HG03196 (cell line): Measurements from ENCODE around the gene GANAB.
"Not testable (repeated sequence)": the region's sequence is repeated elsewhere in the genome, so short reads cannot be mapped to it uniquely, and the experiment has no call there.

Source experiments
- ATAC-seq: cut with Tn5 transposase; IDR thresholded peaks from one replicate; pipeline ENCODE4 v1.9.1; 2021; ENCODE audit not compliant: unreplicated experiment

The GANAB gene

DNA sequence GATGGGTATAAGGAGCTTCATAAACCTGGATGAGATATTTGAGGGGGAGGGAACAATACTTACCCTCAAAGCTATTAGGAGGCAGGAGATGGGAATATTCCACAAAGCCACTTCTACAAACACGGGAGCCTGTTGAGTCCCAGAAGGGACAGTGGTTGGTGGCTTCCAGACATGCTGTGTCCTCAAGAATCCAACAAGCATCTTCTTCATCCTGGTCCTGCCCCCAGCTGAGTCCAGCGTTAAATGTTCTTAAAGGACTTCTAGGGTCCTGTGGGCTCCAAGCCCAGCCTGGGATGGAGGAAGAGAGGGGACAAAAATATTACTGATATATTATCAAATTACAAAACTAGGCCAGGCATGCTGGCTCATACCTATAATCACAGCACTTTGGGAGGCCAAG lies 21.0 kb upstream of the GANAB start:
- no peak for ATAC-seq

GRCh38 chr11:62666259-62666926 lies 20.0 kb upstream of the GANAB start:
- no peak for ATAC-seq

GRCh38 chr11:62665599-62666258 lies 19.3 kb upstream of the GANAB start:
- ATAC-seq = peak; percentile 19

GRCh38 chr11:62665075-62665598 lies 18.7 kb upstream of the GANAB start, which contains the start of the genes C11orf98 and CSKMT:
C11orf98 (minus strand) TSS chr11:62665210; CDS start chr11:62665169, 41 bp downstream.
CSKMT (plus strand) TSS chr11:62665312; CDS start chr11:62665880, 568 bp downstream.
- ATAC-seq = peak; percentile 81

GRCh38 chr11:62664405-62665074 lies 18.1 kb upstream of the GANAB start:
- ATAC-seq = peak; percentile 25

DNA sequence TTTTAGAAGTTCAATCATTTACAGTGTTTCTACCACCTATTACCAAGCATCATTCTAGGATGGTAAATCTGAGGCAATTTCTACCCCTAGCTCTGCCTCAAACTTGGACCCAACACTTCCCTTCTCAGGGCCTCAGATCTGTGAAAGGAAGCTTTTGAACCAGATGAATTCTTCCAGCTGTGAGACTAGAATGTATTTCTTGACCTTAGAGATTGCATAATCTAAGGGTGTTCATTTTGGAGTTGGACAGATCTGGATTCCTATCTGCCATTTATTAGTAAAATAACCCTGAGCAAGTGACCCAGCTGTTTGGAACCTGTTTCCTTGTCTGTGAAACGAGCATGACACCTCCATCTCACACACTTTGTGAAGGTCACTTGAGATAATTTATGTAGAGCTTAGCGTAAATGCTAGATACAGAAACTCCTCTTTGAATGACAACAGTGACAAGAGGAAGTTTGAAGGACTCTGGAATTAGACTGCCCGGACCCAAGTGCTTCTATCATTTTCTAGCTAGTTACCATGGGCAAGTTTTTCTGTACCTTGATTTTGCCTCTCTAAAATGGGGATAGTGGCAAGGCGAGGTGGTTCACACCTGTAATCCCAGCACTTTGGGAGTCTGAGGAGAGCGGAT lies 10.5 kb upstream of the GANAB start:
- no peak for ATAC-seq

GRCh38 chr11:62654297-62654696 lies 7.9 kb upstream of the GANAB start:
- ATAC-seq = no peak

GRCh38 chr11:62652161-62653006 lies 6.0 kb upstream of the GANAB start:
- ATAC-seq = peak; percentile 18

DNA sequence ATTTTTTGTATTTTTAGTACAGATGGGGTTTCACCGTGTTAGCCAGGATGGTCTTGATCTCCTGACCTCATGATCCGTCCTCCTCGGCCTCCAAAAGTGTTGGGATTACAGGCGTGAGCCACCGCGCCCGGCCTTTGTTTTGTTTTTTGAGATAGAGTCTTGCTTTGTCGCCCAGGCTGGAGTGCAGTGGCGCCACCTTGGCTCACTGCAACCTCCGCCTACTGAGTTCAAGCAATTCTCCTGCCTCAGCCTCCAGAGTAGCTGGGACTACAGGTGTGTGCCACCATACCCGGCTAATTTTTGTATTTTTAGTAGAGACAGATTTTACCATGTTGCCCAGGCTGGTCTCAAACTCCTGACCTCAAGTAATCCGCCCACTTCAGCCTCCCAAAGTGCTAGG lies 3.9 kb upstream of the GANAB start:
- not testable (repeated sequence) for ATAC-seq

DNA sequence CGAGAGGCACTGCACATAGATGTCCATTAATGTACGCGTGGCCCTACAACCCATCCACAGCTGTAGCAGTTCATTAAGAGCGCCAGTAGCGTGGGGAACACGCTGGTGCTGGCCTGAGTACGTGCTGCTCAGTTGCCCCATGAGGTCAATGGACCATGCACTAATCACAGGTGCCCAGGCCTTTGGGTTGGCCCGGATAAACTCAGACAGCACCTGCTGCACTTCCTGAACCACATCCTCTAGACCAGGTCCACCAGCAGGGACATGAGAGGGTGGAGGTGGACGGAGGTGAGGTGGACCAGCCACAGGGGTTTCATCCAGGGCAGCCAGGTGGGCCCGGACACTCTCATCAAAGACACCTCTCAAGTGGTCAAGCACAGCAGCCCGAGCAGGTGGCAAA lies 3.1 kb upstream of the GANAB start:
- no peak for ATAC-seq

- no peak for ATAC-seq
These were observed 2.6 kb upstream of the GANAB start for GRCh38 chr11:62648967-62649364.

DNA sequence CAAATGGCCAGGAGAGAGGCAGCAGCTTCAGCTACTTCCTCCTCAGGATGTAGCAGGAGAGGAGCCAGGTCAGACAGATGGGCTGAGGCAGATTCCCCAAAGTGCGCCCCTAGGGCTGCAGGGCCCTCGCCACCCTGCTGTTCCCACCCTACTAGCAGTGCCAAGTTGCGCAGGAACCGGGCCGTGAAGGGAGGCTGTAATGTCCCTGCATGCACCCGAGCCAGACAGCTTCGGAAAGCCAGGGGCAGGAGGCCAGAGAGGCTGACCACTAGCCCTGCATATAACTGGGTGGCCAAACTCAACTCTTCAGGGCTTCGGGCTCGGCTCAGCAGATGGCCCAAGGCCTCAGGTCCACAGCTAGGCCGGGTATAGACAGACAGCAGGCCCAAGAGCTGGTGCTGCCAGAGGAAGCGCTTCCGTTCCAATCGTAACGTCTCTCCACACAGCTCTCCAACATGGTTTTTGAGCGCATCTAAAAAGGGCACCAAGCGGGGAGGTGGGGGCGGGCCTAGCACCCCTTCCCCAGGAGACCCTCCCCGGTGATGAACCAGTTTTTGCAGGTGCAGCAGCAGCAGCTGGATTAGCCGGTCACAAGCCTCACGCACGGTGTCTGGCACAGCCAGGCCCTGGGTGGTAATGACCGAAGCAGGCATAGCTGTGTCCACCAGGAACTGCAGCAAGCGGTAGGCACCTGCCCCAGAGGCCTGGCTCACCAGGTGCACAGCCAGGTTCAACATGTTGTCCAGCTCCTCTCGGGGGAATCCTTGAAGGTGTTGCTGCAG lies 2.0 kb upstream of the GANAB start:
- ATAC-seq = no peak

DNA sequence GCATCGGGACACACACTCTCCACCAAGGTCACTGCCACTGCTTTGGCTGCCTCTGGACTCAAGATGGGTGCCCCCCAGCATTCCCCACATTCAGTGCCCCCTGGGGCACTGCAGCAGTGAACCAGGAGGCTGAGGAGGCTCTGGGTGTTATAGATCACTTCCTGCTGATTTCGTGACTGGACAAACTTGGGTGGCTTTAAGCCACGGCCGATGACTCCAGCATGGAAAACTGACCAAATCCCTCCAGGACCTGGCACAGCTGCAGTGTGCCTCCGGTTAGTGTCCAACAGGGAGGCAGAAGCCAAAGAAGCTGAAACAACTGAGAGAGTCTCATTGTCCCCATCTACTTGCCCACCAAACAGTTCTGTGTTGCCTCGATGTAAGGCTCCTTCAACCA lies 1.2 kb upstream of the GANAB start:
- no peak for ATAC-seq

DNA sequence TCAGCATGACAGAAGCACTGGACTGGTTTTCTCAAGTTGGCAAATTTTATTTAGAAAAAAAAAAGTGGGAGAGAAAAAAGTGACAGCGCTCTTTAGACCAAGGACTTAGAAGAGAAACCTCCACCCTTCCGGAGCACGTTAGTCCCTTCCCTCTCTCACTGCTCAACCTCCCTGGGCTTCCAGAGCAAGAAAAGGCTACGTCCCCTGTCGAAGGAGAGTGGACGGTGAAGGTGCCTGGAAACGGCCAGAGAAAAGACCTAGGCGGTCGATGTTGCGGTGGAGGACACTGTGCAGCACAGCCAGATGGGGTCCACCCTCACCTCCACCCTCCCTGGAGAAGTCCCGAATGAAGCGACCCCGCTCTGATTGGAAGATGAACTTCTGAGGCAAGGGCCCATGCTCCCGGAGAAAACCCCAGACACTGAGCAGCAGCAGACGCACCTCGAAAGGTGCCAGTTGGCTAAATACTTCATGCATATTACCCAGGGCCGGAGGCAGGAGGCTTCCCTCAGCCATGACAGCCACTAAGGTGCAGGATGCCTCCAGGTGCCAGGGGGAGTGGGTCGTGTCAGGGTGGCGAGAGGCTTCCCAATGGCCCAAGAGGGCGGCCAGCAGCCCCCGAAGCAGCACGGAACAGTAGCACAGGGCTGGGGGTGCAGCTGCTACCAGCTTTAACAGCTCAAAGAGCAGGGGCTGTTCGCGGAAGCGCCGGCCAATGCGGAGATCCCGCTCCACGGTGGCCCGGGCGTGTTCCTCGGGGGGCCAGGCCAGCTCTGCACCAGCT lies 604 bp upstream of the GANAB start:
- no peak for ATAC-seq

GRCh38 chr11:62645671-62645945 lies 805 bp downstream of the GANAB start:
- no peak for ATAC-seq

DNA sequence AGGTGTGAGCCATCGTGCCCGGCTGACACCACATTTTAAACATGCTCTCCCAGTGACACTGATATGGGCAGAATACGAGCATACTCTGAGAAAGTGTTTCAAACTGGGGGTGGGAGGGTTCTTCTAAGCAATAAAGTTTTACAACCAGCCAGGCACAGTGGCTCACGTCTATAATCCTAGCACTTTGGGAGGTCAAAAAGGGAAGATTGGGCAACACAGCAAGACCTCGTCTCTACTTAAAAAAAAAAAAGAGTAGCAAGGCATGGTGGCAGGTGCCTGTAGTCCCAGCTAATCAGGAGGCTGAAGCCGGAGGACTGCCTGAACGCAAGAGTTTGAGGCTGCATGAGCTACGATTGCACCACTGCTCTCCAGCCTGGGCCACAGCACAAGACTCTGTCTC lies 2.2 kb downstream of the GANAB start:
- no peak for ATAC-seq

- ATAC-seq = no peak
These were observed 13.9 kb downstream of the GANAB start for GRCh38 chr11:62632492-62632891.

DNA sequence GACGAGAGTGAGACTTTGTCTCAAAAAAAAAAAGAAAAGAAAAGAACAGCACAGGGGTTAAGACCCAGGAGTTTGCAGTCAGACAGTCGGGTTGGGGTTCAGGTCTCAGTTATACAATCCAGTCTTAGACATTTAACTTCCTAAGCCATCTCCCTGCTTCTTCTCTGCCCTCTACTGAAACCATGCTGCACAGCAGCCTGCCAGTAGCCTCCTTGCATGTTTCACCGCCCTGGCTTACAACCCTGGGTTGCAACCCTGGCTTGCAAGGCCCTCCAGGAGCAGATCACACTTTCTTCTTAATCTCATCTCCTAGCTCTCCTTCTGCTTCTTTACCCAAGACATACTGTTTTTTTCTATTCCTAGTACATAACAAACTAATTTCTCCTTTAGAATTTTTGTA lies 18.7 kb downstream of the GANAB start:
- ATAC-seq = no peak

DNA sequence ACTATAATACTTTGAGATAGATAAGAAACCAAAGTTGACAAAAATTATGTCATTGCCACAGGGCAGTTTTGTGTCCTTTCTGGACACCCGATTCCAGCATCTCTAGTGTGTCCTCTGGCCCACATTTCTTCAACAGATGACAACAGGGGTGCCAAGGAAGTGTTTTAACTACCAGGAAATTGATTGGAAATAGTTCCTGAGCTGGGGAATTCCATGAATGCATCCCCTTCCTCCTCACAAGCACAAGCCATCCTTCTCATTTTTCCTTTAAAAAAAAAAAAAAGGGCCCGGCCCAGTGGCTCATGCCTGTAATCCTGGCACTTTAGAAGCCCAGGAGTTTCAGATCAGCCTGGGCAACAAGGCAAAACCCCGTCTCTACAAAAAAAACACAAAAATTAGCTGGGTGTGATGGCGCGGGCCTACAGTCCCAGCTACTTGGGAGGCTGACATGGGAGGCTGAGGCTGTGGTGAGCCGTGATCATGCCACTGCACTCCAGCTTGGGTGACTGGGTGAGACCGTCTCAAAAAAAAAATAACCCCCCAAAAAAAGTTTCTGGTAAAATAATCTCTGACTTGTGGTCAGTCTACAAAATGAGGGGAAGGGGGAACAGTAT lies 23.8 kb downstream of the GANAB start:
- ATAC-seq = no peak
